MV-4-11 (cell line): ENCODE data around the gene ZNF554.
"Not testable (repeated sequence)": the region's sequence is repeated elsewhere in the genome, so short reads cannot be mapped to it uniquely, and the experiment has no call there.

Source experiments
- DNase-seq: peaks from one replicate; lab custom pipeline; 2025; lab: John Stamatoyannopoulos, UW

Gene ZNF554

DNA sequence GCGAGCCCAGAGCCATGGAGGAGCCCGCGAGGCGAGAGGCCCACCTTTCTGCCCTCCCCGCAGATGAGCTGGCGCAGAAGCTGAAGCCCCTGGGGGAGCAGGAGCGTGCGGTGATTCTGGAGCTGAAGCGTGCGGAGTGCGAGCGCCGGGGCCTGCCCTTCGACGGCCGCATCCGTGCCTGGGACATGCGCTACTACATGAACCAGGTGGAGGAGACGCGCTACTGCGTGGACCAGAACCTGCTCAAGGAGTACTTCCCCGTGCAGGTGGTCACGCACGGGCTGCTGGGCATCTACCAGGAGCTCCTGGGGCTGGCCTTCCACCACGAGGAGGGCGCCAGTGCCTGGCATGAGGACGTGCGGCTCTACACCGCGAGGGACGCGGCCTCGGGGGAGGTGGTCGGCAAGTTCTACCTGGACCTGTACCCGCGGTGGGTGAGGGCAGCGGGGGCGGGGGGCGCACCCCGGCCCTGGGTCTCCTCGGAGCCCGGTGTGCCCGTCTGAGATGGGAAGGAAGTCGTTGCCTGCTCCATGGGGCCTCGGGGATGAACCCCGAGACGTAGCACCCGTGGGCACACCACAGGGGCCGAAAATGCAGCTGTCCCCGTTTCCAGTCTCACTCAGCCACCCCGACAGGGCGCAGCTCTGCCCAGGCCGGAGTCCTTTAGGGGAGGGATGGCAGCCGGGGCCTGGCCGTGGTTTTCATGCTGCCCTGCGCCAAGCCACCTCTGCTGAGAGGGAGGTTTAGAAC is 12.1 kb upstream of the ZNF554 start:
- DNase-seq: no peak

DNA sequence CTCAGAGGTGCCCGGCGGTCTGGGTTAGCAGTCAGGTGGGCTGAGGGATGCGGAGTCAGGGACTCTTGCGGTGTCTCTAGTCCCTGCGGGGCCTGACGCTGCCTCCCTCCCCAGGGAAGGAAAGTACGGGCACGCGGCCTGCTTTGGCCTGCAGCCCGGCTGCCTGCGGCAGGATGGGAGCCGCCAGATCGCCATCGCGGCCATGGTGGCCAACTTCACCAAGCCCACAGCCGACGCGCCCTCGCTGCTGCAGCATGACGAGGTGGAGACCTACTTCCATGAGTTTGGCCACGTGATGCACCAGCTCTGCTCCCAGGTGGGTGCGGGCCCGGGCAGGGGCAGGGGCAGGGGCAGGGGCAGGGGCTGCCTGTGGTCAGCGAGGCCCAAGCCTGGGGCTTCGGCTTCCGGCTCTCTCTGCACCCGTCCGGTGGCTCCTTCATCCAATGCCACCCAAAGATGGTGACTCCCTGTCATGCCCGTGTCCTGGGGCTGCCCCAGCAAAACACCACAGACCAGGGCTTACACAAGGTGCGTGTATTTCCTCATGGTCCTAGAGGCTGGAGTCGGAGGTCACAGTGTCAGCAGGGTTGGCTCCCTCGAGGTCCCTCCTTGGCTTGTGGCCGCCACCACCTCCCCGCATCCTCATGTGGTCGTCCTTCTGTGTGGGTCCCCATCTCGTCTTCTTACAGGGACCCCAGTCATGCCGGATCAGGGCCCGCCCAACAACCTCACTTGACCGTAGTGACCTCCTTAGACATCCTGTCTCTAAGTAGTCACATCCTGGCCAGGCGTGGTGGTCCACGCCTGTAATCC is 11.3 kb upstream of the ZNF554 start:
- no peak for DNase-seq

DNA sequence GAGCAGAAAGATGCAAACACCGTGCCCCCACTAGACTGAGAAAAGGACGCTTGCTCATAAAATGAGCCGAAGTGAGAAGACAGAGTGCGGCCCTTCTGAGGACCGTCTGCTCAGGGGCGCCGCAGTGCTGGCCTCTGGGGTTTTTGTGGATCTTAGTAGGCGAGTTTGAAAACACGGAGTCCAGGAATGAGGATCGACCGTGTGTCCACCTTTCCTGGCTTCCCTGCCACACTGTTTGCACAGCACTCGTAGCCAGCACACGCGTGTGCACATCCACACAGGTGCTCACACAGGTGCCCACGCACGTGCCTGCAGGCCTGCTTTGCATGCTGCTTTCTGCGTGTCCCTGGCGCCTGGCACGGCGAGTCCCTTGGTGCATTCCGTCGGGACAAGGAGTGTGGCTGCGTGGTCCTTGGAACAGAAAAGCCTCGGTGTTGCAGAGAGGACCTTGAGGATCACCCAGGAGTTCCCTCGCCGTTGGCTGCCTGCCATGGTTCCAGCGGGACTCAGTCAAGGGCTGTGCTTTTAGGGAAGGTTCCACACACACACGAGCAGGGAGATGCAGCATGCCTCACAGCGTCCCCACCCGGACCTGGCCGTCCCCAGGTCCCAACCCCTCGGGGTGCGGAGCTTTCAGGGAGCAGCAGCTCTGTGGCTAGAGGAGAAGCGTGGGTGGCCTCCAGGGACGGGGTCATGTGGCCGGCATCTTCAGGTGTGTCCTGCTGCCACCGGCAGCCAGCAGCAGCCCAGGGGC is 10.1 kb upstream of the ZNF554 start:
- no peak for DNase-seq

DNA sequence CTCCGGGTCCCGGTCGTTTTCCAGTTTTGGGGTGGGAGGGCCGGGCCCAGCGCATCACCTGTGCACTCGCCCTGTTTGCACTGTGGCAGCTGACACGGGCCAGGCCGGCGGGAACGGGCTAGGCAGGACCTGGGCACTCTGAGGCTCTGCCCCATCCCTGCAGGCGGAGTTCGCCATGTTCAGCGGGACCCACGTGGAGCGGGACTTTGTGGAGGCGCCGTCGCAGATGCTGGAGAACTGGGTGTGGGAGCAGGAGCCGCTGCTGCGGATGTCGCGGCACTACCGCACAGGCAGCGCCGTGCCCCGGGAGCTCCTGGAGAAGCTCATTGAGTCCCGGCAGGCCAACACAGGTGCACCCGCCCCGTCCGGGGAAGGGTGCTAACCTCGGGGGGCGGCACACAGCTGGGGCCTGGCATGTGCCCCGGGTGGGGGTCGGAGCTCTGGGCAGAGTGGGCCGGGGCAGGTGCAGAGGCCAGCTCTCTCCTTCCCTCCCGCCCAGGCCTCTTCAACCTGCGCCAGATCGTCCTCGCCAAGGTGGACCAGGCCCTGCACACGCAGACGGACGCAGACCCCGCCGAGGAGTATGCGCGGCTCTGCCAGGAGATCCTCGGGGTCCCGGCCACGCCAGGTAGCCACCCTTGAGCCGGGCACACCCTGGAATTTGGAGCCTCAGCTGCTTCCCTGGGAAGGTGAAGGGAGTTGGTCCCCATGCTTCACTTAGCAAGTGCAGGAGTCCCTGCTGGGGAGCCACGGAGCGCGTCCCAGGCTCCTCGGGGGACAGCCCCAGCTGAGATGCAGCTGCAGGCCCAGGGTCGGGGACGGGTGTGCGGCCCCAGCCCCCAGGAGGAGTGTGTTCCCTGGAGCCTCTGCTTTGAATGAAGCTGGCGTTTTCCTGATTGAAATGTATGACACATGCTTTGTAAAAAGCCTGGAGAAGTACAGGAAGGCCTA is 9.3 kb upstream of the ZNF554 start:
- no peak for DNase-seq

DNA sequence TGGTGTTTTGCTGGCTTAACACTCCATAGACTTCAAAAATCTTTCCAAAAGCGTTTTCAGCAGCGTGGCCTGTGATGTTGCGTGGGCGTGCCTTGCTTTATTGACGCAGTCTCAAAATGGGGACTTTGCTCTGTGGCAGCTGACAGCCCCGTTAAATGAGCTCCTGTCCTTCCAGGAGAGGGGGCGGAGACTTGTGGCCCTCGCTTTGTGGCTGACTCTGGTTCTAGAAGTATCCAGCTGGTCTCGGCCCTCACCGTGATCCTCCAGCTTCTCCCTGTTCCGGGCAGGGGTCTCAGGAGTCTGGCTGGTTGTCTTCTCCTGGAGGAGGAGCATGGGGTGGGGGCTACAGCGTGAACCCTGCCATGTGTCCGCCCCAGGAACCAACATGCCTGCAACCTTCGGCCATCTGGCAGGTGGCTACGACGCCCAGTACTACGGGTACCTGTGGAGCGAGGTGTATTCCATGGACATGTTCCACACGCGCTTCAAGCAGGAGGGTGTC is 8.4 kb upstream of the ZNF554 start:
- DNase-seq: no peak

DNA sequence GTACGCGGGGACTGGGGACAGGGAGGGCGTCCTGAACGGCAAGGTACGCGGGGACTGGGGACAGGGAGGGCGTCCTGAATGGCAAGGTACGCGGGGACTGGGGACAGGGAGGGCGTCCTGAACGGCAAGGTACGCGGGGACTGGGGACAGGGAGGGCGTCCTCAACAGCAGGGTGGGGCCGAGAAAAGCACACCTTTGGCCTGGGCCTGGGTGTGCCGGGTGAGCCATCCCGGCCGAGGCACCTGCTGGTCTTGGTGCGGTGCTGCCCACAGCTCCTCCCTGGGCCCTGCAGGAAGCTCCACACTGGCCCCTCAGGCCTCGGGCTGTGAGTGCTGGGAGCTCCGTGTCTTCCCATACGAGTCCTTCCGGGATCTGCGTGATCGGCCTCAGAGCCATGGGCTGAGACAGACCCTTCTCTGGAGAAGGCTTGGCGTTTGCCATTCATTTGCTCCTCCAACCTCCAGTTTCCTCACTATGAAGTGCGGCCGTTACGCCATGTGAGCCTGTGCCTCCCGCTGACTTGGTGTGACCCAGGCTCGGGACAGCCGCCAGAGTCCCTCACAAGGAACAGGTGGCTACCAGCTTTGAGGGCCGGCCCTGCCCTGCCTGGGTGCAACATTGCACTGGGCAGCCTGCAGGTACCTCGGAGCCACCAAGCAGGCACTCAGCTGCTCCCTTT is 7.8 kb upstream of the ZNF554 start:
- DNase-seq: no peak

DNA sequence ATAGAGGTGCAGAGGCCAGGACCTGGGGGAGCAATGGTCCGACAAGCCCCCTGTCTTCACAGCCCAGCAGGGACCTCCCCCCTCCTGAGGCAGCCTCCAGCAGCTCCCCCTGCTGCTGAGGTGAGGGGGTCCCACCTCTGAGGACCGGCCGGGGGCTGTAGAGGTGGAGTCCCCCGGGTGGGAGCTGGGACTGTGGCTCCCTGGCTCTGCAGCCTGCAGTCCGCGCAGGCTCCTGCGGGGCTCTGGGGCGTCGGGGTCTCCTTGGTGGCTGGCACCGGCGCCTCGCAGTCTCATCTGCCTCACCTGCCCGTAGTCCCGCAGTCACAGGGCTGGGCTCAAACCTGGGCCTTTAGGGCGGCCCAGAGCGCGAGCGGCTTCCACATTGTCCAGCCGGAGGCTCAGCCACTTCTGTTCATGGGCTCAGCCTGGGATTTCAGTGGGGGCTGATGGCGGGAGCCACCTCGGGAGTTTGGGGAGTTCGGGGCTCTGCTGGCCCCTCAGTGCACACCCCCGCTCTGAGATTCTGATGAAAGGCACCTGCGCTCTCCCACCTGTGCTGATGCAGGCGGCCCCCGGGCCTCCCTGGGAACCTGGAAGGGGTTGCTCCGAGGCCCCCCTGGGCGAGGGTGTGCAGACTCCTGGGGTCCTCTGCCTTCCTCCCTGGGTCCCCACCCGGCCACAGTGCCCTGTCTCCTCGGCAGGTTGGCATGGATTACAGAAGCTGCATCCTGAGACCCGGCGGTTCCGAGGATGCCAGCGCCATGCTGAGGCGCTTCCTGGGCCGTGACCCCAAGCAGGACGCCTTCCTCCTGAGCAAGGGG is 7.0 kb upstream of the ZNF554 start:
- DNase-seq: no peak

DNA sequence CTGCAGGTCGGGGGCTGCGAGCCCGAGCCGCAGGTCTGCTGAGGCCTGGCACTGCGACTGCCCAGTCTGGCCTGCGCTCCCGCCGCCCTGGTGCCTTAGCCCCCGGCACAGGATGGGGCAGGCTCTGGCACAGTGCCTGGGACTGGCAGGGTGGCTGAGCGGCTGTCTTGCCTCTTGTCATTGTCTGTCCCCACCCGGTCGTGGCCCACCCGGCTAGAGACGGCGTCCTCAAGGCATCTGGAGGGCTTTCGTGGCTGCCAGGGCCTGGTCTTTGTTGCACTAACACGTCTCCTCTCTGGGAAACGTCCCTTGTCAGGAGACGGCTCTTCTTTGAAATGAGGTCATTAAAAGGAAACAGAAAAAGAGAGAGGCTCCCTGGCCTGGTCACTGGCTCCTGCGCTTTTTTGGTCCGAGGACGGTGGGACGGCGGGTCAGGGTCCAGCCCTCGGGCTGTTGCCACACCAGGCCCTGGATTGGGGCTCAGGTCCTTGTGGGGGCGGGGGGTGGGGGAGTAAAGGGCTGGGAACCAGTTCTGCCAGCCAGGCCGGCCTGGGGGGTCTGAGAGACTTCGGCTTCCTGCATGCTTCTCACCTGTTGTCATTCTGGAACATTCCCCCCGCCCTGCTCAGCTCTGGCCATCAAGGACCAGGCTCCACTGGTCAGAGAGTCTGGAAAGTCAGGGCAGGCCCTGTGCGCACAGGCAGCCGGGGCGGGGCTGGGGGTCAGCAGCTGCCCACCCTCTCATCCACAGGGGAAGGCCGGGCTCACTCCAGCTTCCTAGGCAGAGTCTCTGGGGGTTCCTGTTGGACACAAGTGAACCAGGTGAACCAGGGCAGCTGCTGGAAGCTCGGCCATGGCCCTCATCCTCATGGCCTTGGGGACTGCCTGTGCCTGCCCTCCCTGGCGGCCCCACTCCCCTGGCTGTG is 6.2 kb upstream of the ZNF554 start:
- no peak for DNase-seq

DNA sequence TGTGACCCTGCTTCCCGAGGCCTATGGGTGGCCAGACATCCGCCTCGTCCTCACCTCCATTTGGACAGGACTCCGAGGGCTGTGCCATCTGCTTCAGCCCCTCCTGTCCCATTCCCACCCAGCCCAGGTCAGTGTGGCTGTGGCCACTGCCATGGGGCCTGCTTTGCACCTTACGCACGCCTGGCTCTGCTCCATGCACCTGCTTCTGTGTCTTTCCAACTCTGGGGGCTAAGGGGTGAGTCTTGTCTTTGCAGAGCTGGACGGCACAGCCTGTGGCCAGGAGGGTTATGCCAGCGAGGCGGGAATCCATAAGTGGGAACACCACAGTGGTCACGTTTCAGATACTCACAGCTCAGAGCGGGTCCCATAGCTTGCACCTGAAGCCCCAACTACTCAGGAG is 5.2 kb upstream of the ZNF554 start:
- DNase-seq: no peak

DNA sequence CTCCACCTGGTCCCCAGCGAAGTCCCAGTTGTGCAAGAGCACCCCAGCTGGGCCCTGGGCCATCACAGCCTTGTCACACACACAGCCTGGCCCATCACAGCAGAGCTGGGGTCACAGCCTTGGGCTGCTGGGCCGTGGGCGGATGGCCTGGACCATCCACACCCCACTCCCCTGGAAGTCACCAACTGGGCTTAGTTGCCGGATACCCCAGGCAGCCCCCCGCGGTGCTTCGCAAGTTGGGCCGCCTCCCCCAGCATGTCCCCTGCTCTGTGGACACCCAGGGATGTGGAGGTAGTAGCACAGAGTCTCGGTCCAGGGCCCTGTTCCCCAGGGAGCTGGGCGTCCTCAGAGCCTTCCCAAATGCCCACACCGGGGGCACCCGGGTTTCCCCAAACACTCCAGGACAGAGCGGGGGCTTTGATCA is 4.5 kb upstream of the ZNF554 start:
- DNase-seq: no peak

DNA sequence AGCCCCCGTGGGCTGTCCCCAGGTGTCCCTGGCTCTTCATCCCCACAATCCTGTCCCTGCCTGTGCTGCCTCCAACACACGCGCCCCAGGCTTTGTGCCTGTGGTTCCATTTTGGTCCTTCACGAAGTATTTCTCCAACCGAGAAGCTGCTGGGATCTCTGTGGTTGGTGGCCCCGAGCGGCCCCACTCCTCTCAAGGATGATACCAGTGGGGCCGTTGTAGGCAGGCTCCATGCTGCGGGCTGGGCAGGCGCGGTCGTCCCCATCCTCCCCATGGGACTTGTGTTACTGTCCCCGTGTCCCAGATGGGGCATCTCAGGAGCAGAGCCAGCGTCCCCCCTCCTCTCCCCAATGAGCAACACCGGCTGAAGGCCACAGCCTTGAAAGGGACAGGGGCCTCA is 3.7 kb upstream of the ZNF554 start:
- DNase-seq: no peak

DNA sequence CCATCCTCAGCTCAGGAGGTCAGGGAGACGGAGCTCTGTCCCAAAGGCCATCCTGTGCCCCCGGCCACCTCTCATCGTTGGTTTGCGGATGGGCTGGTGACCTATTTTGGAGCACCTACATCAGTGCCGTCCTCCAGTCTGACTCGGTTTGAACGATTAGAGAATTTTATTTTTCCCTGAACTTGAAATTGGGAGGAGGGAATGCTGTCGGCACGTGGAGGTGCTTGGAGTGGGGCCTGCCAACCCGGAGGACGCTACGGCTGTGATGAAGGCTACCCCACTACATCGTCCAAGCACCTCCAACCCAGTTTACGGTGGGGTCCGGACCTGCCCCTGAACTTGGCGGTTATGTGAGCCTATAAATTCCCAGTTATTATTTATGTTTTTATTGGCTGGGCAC is 3.0 kb upstream of the ZNF554 start:
- DNase-seq: no peak

DNA sequence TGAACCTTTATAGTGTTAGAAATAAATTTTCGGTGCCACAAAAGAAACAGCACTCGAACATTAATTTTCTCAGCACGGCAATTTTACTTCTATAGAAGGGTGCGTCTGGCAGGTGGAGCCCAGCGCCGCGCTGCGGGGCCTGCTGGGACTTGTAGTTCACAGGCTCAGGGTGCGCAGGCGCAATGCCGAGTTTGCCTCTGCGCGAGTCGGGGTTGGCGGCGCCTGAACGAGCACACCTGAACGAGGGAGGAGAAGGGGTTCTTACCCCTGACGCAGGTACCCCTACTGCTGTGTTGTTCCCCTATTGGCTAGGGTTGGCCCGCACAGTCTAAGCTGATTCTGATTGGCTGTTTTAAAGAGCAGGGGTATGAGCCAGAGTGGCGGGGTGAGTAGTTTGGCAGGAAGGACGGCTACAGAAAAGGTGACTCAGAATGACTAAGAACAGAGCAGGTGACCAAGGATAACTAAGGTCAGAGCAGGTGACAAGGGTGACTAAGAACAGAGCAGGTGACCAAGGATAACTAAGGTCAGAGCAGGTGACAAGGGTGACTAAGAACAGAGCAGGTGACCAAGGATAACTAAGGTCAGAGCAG is 2.3 kb upstream of the ZNF554 start:
- not testable (repeated sequence) for DNase-seq

DNA sequence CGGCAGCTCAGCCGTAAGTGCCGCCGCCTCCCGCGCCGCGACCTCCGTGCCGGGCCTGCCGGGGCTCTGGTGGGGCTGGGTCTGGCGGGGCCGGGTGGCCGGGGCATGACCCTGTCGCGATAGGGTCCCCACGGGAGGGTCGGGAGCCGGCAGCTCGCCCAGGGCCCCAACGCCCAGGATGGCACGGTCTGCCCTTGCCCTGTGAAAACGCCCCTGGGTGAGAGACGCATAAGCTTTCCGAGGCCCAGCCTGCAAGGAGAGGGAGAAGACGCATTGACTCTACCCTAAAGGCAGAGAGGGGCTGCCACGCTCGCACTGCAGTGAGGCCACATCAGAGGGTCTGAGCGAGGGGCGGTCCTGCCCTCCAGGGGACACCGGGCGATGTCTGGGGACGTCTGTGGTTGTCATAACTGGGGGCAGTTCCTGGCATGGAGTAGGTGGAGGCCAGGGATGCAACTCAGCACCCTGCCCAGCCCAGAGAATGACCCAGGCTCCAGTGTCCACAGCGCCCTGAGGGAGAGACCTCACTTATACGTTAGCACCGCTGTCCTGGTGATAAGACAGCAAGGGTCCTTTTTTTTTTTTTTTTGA is 539 bp downstream of the ZNF554 start:
- DNase-seq: no peak

DNA sequence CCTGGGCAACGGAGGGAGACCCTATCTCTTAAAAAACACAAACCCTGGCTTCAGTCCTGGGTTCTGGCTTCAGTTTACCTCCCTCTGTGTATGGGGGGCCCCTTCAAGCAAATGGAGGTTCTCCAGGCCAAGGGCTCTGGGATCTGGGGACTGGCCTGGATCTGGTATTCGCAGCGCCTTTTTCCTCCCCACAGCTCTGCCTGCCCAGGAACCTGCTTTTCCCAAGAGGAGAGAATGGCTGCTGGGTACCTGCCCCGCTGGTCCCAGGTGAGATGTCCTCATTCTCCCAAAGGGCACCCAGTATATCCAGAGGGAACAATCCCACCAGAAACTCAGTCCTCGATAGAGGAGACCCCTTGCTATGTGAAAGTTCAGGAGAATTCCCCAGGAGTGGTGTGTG is 3.2 kb downstream of the ZNF554 start:
- DNase-seq: no peak

DNA sequence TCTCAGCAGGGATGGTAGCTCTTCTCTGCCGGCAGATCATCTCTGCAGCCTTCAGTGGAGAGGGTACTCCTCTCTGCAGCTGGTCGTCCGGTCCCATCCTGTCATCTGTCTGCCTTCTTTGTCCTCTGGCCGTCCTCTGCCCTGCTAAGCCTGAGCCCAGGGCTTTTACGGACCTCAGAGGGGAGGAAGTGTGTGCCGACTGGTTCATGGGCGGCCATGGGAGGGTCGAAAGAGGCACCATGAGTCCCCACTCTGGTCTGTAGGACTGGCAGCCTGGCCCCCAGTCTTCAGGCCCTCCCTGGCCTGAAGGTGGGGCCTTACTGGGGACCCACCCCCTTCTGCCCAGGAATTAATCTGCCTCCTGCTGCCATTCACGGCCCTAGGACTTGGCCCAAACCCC is 4.0 kb downstream of the ZNF554 start:
- no peak for DNase-seq

DNA sequence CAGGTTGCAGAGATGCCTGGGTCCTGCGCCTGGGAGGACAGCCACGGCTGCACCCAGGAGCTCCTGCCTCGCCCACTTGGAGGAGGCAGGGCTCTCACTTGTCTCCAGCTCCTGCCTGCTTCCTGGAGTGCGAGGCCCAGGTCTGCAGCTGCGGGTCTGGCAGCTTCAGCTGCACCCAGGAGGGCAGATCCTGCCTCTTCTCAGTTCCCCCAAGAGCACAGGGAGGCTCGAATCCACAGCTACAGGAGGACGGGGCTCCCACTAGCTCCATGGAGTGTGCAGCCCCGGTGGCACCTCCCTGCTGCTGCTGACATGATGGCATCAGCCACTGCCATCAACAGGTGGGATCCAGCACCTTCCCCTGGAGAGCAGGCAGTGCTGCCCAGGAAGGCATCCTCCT is 4.5 kb downstream of the ZNF554 start:
- no peak for DNase-seq

DNA sequence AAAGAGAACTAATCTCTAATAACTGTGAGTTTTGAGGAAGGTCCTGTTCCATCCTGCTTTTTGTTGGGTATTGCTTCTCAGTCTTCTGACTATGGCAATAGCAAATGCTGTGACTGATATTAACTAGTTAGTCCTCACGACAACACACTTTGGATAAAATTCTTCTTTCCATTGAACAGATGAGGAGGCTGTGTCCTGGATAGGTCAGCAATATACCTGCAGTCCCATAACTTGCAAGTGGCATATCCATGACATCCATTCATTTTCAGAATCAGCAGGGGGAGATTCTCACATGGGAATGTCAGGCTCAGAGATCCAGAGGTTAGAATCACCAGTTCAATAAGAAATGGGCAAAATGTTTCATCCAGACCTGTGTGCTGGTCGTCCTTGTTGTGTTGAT is 7.4 kb downstream of the ZNF554 start:
- no peak for DNase-seq
